Measurements from ENCODE around the gene AUTS2.
"Not testable (repeated sequence)": the region's sequence is repeated elsewhere in the genome, so short reads cannot be mapped to it uniquely, and the experiment has no call there.

AUTS2 gene

DNA sequence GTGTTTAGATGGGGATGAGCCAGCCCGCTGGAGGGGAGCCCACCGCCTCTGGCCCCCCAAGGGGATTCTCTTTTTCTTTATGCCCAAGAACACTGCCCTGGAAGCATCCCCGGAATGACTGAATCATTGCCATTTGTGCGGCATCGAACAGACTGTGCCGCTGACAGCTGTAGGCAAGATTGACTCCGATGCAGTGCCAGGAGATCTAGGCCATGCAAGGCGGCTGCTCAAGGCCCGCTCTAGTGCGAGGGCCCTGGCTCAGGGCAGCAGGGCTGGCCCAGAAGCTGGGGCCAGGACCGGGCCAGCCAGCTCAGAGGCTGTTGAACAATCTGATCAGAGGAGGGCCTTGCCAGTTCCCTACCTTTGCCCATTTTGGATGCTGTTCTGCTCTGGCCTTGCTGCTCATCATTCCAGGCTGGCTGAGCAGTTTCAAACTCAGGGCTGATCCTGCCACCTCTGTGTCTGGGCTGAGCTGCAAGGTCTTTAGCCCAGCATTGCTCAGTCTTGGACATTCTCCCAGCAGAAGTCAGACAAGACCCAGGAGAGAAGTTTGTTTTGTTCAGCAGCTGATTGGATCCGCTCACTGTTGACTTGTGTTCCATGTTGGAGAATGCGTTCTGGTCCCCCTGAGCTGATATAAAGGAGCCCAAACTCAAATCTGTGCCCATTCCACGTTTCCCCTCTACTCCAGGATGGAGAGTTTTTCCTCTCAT is 1048.4 kb downstream of the AUTS2 start:
- TF ChIP-seq, protein P1, sequence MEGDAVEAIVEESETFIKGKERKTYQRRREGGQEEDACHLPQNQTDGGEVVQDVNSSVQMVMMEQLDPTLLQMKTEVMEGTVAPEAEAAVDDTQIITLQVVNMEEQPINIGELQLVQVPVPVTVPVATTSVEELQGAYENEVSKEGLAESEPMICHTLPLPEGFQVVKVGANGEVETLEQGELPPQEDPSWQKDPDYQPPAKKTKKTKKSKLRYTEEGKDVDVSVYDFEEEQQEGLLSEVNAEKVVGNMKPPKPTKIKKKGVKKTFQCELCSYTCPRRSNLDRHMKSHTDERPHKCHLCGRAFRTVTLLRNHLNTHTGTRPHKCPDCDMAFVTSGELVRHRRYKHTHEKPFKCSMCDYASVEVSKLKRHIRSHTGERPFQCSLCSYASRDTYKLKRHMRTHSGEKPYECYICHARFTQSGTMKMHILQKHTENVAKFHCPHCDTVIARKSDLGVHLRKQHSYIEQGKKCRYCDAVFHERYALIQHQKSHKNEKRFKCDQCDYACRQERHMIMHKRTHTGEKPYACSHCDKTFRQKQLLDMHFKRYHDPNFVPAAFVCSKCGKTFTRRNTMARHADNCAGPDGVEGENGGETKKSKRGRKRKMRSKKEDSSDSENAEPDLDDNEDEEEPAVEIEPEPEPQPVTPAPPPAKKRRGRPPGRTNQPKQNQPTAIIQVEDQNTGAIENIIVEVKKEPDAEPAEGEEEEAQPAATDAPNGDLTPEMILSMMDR (IDR thresholded peaks at IDR 0.05; ENCODE audit: low read depth, low read length, missing control alignments), result no peak
- DNase-seq (ENCODE audit: low read depth), result no peak
- no peak overlapping the region for H3K4me3 ChIP-seq (ENCODE audit: low read depth, low read length)

DNA sequence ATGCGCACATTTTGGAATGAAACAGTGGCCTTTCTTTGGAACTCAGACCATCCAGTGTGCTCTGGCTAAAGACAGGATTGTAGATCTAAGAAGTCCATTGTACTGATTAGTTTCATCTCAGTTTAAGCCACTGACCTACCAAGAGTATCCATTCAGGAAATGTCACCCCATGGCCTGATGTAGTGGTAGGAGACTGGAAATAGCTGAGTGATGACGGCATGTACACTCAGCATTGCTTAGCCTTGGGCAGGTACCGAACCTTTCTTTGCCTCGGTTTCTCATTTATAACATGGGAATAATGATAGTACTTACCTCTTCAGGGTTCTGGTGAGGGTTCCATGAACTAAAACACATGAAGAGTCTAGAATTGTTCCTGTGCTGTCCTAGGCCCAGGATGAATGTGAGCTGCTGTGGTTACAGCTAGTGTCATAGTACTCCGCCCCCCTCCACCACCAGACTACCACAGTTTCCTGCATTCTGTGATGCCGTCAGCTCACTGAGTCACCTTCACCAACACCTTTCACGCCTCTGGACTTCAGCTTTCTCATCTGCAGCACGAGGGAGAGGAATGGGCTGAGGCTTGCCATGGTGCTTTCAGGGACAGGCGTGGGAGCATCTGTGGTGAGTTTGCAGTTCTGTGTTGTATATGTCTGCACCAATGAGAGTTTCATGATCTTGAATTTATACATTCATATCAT is 1049.7 kb downstream of the AUTS2 start:
- TF ChIP-seq, protein P1 (IDR thresholded peaks at IDR 0.05; ENCODE audit: low read depth, low read length, missing control alignments), result no peak

DNA sequence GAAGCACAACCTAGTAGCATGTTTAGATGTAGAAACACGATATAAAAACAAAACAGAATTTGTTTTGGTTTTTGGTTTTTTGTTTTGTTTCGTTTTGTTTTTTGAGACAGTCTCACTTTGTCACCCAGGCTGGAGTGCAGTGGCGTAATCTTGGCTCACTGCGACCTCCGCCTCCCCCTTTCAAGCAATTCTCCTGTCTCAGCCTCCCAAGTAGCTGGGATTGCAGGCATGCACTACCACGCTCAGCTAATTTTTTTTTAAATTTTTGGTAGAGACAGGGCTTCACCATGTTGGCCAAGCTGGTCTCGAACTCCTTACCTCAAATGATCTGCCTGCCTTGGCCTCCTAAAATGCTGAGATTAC is 1050.2 kb downstream of the AUTS2 start:
- DNase-seq (ENCODE audit: low read depth); H3K4me3 ChIP-seq (ENCODE audit: low read depth, low read length): not testable (repeated sequence)

More for the DNA sequence above, 1049.7 kb downstream of the AUTS2 start:
- H3K4me3 ChIP-seq (ENCODE audit: low read depth, low read length), result no peak overlapping the region
- DNase-seq (ENCODE audit: low read depth), result peak; percentile 55

DNA sequence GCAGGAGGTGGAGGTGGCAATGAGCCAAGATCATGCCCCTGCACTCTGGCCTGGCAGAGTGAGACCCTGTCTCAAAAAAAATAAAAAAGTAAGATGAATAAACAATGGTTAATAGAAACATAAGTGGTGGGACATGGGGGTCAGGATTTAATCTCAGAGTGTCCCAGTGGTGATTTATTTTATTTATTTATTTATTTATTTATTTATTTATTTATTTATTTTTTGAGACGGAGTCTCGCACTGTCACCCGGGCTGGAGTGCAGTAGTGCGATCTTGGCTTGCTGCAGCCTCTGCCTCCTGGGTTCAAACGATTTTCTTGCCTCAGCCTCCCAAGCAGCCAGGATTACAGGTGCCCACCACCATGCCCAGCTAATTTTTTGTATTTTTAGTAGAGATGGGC is 1051.0 kb downstream of the AUTS2 start:
- no peak for DNase-seq (ENCODE audit: low read depth)
- TF ChIP-seq, protein P1 (IDR thresholded peaks at IDR 0.05; ENCODE audit: low read depth, low read length, missing control alignments), result no peak

DNA sequence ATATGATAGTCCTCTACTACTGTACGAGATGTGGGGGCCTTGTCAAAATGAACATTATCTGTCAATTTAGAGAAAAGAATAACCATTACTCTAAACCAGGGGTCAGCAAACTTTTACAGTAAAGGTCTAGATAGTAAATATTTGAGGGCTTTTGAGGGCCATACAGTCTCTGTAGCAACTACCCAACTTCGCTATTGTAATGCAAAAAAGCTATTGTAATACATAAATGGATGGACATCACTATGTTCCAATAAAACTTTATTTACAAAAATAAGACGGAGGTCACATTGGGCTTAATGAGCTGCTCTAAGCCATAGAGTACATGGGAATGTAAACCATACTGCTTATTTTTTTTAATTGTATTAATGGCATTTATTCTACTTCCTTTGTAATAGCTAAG is 1055.9 kb downstream of the AUTS2 start:
- DNase-seq (ENCODE audit: low read depth), result no peak
- no peak overlapping the region for H3K4me3 ChIP-seq (ENCODE audit: low read depth, low read length)
- TF ChIP-seq, protein P1 (IDR thresholded peaks at IDR 0.05; ENCODE audit: low read depth, low read length, missing control alignments), result no peak

More for the DNA sequence above, 1051.0 kb downstream of the AUTS2 start:
- H3K4me3 ChIP-seq (ENCODE audit: low read depth, low read length), result no peak overlapping the region

DNA sequence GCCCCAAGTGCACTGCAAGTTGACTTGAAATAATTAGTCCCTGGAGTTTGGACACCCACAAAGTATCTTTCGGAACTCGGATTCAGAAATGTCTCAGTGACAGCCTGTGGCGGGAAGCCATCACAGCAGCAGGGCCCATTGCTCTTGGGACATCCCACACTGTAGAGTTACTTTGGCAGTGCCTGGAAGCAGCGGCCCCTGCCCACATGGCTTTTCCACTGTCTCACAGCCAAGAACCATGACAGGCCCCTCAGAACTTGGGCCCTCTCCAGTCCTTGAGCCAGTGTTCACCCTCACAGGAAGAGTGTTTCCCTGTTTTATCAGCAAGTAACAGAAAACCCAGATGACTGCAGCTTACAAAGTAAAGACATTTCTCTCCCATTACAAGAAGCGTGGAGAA is 1056.7 kb downstream of the AUTS2 start:
- TF ChIP-seq, protein P1 (IDR thresholded peaks at IDR 0.05; ENCODE audit: low read depth, low read length, missing control alignments), result no peak
- no peak overlapping the region for H3K4me3 ChIP-seq (ENCODE audit: low read depth, low read length)
- DNase-seq (ENCODE audit: low read depth), result no peak

DNA sequence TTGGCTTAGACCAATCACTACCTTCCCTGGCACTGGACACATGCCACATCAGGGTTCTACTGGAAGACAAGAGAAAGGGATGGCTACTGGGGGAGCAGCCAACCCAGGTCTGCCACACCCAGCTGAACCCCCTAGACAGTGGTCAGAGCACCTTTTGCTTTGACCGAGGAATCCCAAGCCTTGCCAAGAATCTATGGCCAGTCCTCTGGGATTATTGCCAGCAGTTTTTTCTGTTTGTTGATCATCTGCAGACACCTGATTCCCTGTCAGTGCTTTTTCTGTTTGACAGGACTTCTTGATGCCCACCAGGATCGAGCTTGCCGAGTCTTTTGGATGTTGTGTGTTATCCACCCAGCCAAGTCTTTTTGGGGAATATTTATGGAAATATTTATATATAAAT is 1057.4 kb downstream of the AUTS2 start:
- TF ChIP-seq, protein P1 (IDR thresholded peaks at IDR 0.05; ENCODE audit: low read depth, low read length, missing control alignments), result no peak
- DNase-seq (ENCODE audit: low read depth), result no peak
- no peak overlapping the region for H3K4me3 ChIP-seq (ENCODE audit: low read depth, low read length)

Measured in GM12864 (cell line).